Caco-2 (cell line): Measurements from ENCODE around the gene RAB3B. TPM values are rescaled to one million over a fixed set of nuclear protein-coding genes. Genes with fewer than 3 reads are reported as not detected.

Source experiments
- BruUV-seq: library from RNA; stranded (reverse); fragments of 400-500 nt; replicated peaks from 2 replicates; lab custom pipeline; 2021; lab: Mats Ljungman, UMichigan
- CTCF ChIA-PET: fragments of 300-600 bp; sonication (Branson Sonifier 250); formaldehyde crosslinking; loops from one replicate; lab custom pipeline; 2022; ENCODE audit warnings: antibody characterized with exemption; lab: Charles Lee
- POLR2A ChIA-PET: fragments of 300-600 bp; sonication (Branson Sonifier 250); formaldehyde crosslinking; loops from one replicate; lab custom pipeline; 2022; ENCODE audit warnings: antibody characterized with exemption; lab: Charles Lee
- DNase-seq, 2 experiments: peaks; one replicate each; pipeline versions ENCODE4 v3.0.0 to v3.0.0-alpha.2; 2020 to 2022
- H3K27me3 ChIP-seq: replicated peaks from 2 replicates; pipeline ENCODE4 v1.6.0; 2011; ENCODE audit warnings: low read length; ENCODE audit not compliant: control insufficient read depth, insufficient read depth
- H3K36me3 ChIP-seq: 2 replicates; pipeline ENCODE4 v1.5.1; 2011; ENCODE audit warnings: low read length; ENCODE audit not compliant: control insufficient read depth, insufficient read depth
- H3K4me1 ChIP-seq: fragments of 250-450 bp; sonication (Bioruptor Pico); 2 replicates; pipeline ENCODE4 v1.5.1; 2020; ENCODE audit warnings: mild to moderate bottlenecking
- H3K4me3 ChIP-seq: 2 replicates; pipeline ENCODE4 v1.5.1; 2011; ENCODE audit warnings: low read depth, mild to moderate bottlenecking, control low read depth, low read length
- H3K9me3 ChIP-seq: fragments of 250-450 bp; sonication (Bioruptor Pico); 2 replicates; pipeline ENCODE4 v1.5.1; 2020; ENCODE audit warnings: mild to moderate bottlenecking, moderate library complexity
- H3K27ac Mint-ChIP-seq: one replicate; pipeline ENCODE4 v1.8.0; 2022; ENCODE audit warnings: mixed read lengths; ENCODE audit not compliant: unreplicated experiment
- H3K27me3 Mint-ChIP-seq: one replicate; pipeline ENCODE4 v1.8.0; 2022; ENCODE audit warnings: mixed read lengths; ENCODE audit not compliant: insufficient read depth, unreplicated experiment
- H3K36me3 Mint-ChIP-seq: one replicate; pipeline ENCODE4 v1.8.0; 2022; ENCODE audit warnings: mild to moderate bottlenecking, mixed read lengths; ENCODE audit not compliant: insufficient read depth, unreplicated experiment
- H3K4me1 Mint-ChIP-seq: one replicate; pipeline ENCODE4 v1.8.0; 2022; ENCODE audit warnings: low read depth, mixed read lengths; ENCODE audit not compliant: unreplicated experiment
- H3K4me3 Mint-ChIP-seq: one replicate; pipeline ENCODE4 v1.8.0; 2022; ENCODE audit warnings: mild to moderate bottlenecking, moderate library complexity, mixed read lengths; ENCODE audit not compliant: unreplicated experiment
- H3K9me3 Mint-ChIP-seq: one replicate; pipeline ENCODE4 v1.8.0; 2022; ENCODE audit warnings: mixed read lengths; ENCODE audit not compliant: unreplicated experiment
- CTCF ChIP-seq, 2 experiments: fragments of 200-600 bp in 1 of 2; IDR thresholded peaks; 1 replicate in 1 of 2; 2 replicates in 1 of 2; pipeline versions ENCODE4 v1.5.1 to v1.8.0; 2011 to 2022; ENCODE audit warnings: antibody characterized with exemption in 1 of 2, control low read depth in 1 of 2, inconsistent platforms in 1 of 2, low read depth in 1 of 2, low read length in 1 of 2, mild to moderate bottlenecking in 1 of 2, moderate library complexity in 1 of 2; ENCODE audit not compliant: insufficient read depth in 1 of 2, severe bottlenecking in 1 of 2, unreplicated experiment in 1 of 2
- intact Hi-C: fragments of 100-400 bp; cut with micrococcal nuclease; formaldehyde crosslinking; loops from one replicate; pipeline ENCODE4 v1.10.0; 2022; ENCODE audit not compliant: unreplicated experiment
- total RNA-seq: library from RNA; stranded (reverse); gene quantifications from 2 replicates; pipeline ENCODE4 v1.2.3, GENCODE V29; 2022

Gene RAB3B
- total RNA-seq, 1 experiment from 2014 or later = 11.6 TPM

- Mint-ChIP-seq H3K4me3 (no peak overlapping the region), H3K4me1 (no peaks in the 10 kb centered on the region), H3K27ac (no peak overlapping the region), H3K36me3 (peaks cover 5% of the 10 kb centered on the region), H3K9me3 (peaks cover 19% of the 10 kb centered on the region), H3K27me3 (no peaks in the 10 kb centered on the region)
- intact Hi-C loops = no loop called here
- ChIA-PET POLR2A (no interaction called here), CTCF (no interaction called here)
- Histone ChIP-seq H3K36me3 (no peaks in the 10 kb centered on the region), H3K4me1 (no peaks in the 10 kb centered on the region), H3K27me3 (no peaks in the 10 kb centered on the region), H3K4me3 (no peak overlapping the region), H3K9me3 (no peaks in the 10 kb centered on the region)
- TF ChIP-seq CTCF (IDR thresholded peaks at IDR 0.05; ENCODE audit: insufficient read depth in 1 of 2, low read depth in 1 of 2, low read length in 1 of 2, severe bottlenecking in 1 of 2, unreplicated experiment in 1 of 2) = no peak
- DNase-seq = no peak
- no TSS peak for BruUV-seq
These were observed 48.2 kb downstream of the RAB3B start for GRCh38 chr1:51942281-51942680.

- no TSS peak for BruUV-seq
- POLR2A ChIA-PET = no interaction called here
- intact Hi-C loops = no loop called here
- CTCF ChIA-PET = no interaction called here
- no peak overlapping the region for H3K27ac Mint-ChIP-seq
- H3K9me3 Mint-ChIP-seq = peaks cover 19% of the 10 kb centered on the region
- Histone ChIP-seq H3K36me3 (no peaks in the 10 kb centered on the region), H3K27me3 (no peaks in the 10 kb centered on the region), H3K9me3 (no peaks in the 10 kb centered on the region), H3K4me1 (no peaks in the 10 kb centered on the region), H3K4me3 (no peak overlapping the region)
- no peak for TF ChIP-seq CTCF (IDR thresholded peaks at IDR 0.05; ENCODE audit: insufficient read depth in 1 of 2, low read depth in 1 of 2, low read length in 1 of 2, severe bottlenecking in 1 of 2, unreplicated experiment in 1 of 2)
- H3K4me1 Mint-ChIP-seq = no peaks in the 10 kb centered on the region
- H3K4me3 Mint-ChIP-seq = no peak overlapping the region
- H3K36me3 Mint-ChIP-seq = peaks cover 5% of the 10 kb centered on the region
- H3K27me3 Mint-ChIP-seq = no peaks in the 10 kb centered on the region
- no peak for DNase-seq
These were observed 49.0 kb downstream of the RAB3B start for GRCh38 chr1:51941528-51941927.

GRCh38 chr1:51937112-51937511 lies 53.4 kb downstream of the RAB3B start:
- Mint-ChIP-seq H3K27me3 (no peaks in the 10 kb centered on the region), H3K9me3 (peaks cover 14% of the 10 kb centered on the region), H3K27ac (no peak overlapping the region), H3K4me1 (no peaks in the 10 kb centered on the region), H3K4me3 (no peak overlapping the region), H3K36me3 (peaks cover 10% of the 10 kb centered on the region)
- no peak for TF ChIP-seq CTCF (IDR thresholded peaks at IDR 0.05; ENCODE audit: insufficient read depth in 1 of 2, low read depth in 1 of 2, low read length in 1 of 2, severe bottlenecking in 1 of 2, unreplicated experiment in 1 of 2)
- POLR2A ChIA-PET = no interaction called here
- no peak for DNase-seq
- Histone ChIP-seq H3K4me1 (no peaks in the 10 kb centered on the region), H3K9me3 (no peaks in the 10 kb centered on the region), H3K36me3 (no peaks in the 10 kb centered on the region), H3K27me3 (no peaks in the 10 kb centered on the region), H3K4me3 (no peak overlapping the region)
- intact Hi-C loops = no loop called here
- CTCF ChIA-PET = no interaction called here
- no TSS peak for BruUV-seq
